ENCODE data around the gene ZCCHC7.
"Not testable (repeated sequence)": the region's sequence is repeated elsewhere in the genome, so short reads cannot be mapped to it uniquely, and the experiment has no call there.

The ZCCHC7 gene

DNA sequence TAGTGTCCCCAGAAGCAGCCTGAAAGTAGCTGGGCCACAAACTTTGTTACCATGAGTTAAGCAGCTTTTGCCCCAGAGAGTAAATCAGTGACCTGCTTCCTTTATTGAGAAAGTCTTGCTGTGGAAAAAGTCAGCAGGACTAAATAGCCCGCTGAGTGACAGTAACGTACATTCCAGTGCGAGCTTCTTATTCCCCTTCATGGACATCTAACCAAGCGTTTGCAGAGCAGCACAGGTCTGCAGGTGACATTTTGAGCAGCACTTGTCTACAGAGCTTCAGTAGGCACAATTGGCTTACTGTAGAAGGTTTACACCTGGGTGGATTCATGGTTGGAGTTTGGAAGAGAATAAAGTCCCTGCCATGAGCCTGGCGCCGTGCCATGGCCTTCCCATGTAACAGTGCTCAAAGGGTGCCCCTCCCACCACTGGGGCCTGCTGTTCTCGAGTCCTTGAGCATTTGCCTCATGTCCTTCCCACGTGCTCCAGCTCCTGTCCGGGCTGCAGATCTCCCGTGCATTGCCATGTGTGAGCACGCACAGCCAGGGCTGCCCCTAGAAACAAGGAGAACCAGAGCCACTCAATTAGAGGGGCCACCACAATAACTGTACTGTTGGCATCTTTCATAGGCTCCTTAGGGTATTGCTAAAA, 260.8 kb downstream of the ZCCHC7 start:
- no peak for DNase-seq

DNA sequence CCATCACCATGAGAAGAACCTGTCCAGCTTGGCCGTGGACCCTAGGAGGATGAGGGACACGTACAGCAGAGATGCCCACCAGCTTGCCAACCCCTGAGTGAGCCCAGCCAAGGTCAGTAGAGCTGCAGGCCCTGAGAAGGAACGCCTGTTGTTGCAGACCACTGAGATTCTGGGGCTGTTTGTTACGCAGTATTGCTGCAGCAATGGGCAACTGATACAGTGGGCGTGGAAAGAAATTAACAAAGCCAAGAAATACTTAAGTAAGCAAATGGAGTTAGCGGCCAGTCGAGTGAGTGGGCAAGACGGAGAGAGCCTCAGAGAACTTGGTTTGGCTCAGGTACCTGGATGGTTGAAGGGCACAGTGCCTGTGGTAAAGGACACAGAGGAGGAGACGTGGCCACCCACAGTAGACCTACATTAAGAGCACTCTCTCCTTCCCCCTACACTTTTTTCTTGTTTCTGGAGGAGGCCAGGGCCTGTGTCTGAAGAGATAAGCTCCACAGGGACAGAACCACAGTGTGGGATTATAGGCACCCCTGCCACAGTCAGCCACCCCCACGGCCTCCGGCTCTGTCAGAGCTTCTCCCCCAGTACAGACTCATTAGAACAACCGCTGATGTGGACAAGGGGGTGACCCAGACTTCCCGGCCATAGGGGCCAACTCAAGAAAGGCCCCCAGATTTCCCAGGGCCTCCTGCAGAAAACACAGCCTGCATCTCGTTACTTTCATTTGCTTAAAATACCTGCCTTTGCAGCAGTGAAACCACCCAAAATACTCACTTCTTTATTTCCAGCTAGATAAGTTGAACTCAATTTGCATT, 262.0 kb downstream of the ZCCHC7 start:
- no peak for DNase-seq

DNA sequence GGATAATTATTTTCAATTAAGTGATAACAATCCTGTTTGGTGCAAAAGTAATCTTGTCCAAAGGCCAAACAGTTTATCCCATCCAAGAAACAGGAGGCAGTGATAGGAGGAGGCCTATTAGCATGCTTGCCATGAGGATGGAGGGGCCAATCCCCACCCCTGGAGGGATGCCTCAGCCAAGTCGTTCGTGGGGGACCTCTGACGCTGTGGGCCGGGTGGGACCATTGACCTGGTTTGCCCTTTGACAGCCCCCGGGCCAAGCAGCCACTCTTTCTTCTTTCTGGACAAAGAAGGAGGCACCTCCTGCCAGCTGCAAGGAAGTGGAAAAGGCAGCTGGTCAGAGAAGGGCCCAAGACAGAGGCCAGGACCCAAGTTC, 262.6 kb downstream of the ZCCHC7 start:
- DNase-seq = no peak

DNA sequence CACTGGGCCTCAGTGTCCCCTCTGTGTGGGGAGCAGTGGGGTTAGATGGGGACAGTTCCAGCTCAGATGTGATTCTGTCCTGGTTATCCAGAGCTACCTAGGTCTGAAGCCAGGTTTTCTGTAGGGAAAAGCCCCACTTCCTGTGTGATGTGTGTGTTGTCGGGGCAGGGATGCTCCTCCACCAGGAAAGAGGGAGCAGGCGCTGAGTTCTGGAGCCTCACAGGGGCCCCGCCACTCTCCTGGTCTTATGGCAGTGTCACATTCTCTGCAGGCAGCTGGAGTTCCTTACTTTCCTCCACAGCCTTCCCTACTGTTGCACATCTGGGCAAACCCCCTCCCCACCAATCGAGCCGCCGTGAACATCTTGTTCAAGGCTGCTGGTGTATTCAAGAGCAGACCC, 263.0 kb downstream of the ZCCHC7 start:
- DNase-seq = no peak

DNA sequence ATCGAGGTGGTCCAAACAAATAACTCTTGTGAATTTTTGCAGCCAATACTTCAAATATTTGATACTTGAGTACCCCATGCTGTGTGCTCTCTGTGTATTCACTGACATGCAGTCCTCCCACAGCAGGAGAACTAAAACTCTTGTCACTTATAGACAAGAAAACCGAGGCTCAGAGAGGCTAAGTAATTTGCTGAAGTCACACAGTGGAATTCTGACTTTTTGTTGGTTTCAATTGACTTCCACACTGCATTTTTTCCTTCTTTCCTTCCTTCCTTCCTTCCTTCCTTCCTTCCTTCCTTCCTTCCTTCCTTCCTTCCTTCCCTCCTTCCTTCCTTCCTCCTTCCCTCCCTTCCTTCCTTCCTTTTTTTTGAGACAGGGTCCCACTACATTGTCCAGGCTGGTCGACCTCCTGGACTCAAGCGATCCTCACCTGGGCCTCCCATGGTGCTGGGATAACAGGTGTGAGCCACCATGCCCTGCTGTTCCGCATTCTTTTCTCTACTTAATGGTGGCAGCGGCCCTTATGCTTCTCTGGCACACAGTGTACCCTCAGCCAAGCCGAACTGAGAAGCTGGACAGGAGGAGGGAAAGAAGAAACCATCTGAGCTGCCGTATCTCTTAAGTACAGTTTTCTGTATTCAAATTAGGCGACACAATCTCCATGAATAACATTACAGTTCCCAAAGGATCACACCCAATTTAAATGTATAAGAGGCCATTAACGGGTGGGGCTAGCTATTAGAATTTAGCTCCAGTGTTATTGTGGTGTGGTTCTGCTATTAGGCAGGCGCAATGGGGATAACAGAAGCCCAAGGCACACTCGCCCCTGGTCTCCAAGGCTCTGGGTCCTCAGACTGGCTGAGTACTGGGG, 263.7 kb downstream of the ZCCHC7 start:
- peak; percentile 69 to 73 for DNase-seq

DNA sequence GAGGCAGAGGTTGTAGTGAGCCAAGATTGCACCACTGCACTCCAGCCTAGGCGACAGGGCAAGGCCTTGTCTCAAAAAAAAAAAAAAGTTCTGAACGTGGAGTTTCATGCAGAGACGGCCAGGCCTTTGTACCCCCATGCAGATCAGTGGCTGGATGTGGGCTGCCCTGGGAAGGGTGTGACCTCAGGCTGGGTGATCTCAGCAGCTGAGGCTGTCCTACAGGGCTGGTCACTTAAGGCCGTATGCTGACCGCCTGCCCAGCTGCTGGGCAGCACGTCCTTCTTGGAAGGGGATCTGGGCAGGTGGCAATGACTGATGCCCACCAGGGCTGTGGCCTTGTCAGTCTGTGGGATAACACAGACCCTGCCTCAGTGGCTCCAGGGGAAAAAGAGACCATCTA, 264.9 kb downstream of the ZCCHC7 start:
- DNase-seq = no peak

DNA sequence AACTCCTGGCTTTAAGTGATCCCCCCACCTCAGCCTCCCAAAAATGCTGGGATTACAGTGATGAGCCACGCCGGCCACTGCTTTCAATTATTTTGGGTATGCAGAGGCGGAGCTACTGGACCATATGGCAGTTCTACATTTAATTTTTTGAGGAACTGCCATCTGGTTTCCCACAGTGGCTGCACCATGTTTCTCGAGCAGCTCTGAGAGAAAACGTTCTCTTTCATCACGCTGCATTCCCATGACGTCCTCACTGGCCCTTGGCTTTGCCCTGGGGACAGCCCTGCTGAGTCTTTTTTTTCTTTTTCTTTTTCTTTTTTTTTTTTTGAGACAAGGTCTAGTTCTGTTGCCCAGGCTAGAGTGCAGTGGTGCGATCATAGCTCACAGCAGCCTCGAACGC, 266.6 kb downstream of the ZCCHC7 start:
- no peak for DNase-seq

DNA sequence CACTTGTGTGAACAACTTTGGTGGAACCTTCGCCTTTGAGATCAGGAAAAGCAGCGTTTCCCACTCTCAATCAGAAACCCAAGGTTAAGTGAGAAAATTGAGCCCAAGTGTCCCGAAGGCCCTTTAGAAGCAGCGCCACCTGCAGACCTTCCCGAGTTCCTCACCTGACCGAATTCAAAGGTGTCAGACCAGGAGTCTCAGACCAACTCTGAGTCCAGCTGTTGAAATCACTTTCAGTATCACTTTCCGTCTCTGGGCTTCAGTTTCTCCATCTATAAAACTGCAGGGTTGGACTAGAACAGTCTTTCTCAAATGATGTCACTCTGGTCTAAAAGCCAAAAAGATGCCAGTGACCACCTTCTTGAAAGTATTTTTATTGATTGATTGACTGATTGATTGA, 270.4 kb downstream of the ZCCHC7 start:
- DNase-seq = peak; percentile 16 to 55

DNA sequence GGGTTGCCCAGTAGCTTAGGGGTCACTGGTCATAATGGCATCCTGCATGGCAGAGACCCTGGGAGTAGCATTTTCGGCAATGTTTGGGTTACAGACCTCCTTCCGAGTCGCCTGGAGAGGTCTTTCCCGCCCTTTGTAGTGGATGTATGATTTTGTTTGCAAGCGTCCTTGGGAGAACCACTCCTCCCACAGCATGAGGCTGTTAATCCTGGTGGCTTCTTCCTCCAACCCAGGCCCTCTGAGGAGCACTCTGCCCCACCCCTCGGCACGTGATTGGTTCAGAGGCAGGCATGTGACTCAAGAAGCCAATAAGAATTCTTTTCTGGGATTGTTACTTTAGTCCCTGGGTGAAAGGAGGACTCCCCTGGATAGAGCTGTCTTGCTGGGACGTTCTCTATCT, 271.9 kb downstream of the ZCCHC7 start:
- DNase-seq = no peak

DNA sequence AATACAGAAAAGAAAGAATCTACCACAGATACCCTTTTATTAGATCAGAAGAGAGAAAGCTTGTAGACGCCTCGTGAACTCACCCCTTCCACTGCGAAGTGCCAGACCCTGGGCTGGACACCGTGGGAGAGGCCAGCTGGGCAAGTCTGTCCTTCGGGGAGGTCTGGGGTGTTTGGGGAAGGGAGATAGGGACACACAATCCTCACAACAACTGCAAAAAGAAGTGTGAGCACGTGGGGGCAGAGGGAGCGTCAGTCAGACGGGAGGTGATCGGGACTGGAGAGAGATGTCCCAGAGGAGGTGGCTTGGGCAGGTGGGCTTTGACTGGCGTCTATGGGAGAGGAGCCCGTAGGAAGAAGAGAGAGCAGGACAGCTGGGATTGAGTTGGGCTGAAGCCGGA, 274.9 kb downstream of the ZCCHC7 start:
- no peak for DNase-seq

DNA sequence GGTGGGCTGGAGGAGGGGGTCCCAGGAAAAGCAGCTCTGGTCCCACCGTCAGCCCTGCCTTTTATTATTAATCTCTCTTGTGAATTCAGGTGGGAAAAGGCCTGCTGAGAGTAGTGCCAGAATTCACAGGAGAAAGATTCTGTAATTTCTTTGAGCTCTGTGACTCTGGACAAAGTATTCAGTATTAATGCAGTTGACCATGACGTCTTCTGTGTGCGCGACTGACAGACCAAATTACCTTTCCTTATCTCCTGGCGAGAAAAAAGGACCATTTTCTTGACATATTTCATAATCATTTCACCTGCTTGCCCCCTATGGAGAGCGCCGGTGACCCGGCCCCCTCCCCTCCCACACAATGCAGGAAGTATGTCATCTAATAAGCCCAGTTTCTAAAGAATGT, 275.3 kb downstream of the ZCCHC7 start:
- no peak for DNase-seq

DNA sequence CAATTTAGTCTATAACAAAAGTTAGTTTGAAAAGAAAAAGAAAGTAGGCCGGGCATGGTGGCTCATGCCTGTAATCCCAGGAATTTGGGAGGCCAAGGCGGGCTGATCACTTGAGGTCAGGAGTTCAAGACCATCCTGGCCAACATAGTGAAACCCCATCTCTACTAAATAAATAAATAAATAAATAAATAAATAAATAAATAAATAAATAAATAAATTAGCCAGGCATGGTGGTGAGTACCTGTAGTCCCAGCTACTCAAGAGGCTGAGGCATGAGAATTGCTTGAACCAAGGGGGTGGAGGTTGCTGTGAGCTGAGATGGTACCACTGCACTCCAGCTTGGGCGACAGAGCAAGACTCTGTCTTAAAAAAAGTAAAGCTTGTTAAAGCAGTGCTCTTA, 277.6 kb downstream of the ZCCHC7 start:
- DNase-seq = not testable (repeated sequence)

DNA sequence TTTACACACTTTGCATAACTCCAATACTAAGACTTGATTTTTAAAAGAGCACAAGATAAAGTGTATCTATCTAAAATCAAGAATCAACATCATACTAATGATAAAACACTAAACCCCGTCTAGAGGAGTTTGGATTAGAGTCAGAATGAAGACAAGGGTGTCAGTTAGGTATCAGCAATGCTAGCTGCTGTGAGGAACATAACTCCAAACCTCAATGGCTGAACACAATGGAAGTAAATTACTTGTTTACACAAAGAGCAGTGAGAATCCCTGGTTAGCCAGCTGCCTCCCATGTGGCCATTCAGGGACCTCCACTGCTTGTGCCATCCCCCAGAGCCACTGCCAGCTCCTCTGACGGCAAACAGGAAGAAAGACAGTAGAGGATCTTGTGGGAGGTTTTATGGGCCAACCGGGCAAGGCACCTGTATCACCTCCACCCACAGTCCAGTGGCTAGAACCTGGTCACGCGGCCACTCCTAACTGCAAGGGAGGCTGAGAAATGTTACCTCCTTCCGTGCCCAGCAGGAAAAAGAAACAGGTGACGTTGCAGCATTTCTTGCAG, 278.2 kb downstream of the ZCCHC7 start:
- DNase-seq = peak in 1 of 2 experiments; percentile 19

DNA sequence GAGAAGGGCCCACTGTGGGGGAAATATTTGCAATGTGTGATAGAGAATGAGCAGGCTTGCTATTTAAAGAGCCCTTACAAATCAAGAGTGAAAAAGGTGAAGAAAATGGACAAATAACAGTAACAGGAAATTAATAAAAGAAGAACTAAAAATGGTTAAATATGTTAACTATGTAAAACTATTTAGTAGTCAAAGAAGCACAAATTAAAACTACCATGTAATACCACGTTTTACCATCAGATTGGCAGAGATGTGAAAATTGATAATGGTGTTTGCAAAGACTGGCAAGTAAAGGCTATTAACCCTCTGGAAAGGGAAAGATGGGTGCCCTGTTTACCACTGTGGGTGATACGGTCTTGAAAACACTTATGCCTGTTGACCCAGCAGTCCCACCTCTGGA, 279.0 kb downstream of the ZCCHC7 start:
- no peak for DNase-seq

DNA sequence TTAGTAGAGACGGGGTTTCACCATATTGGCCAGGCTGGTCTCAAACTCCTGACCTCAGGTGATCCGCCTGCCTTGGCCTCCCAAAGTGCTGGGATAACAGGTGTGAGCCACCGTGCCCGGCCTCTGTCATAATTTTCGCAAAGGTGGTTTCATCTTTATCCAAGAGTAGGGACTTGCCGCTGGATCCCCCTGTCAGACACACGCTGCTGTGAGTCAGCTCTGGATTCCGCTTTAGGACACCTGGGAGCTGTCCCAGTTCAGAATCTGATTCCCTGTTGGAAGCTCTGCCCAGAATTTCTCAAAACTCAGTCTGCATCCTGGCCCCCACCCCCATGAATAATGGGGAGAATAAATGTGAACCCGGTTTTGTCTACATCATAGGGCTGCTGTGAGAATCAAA, 284.2 kb downstream of the ZCCHC7 start:
- no peak for DNase-seq

DNA sequence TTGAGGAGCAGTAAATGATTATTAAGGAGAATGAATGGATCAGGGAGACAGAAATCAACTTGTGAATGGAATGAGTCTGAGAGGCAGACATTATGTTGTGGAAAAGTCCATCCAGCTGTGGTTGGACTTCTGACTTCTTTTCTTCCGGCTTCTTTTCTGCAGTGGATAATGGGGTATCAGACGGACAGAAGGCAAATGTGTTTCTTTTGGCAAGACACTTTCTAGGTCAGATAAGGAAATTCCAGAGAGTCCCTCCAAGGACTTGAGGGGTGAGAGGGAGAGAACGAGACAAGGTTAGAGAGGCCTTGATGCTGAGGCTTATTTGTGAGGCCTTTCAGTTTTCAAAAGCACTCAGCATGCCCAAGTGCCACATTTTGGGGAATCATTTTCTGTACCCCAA, 285.0 kb downstream of the ZCCHC7 start:
- no peak for DNase-seq

DNA sequence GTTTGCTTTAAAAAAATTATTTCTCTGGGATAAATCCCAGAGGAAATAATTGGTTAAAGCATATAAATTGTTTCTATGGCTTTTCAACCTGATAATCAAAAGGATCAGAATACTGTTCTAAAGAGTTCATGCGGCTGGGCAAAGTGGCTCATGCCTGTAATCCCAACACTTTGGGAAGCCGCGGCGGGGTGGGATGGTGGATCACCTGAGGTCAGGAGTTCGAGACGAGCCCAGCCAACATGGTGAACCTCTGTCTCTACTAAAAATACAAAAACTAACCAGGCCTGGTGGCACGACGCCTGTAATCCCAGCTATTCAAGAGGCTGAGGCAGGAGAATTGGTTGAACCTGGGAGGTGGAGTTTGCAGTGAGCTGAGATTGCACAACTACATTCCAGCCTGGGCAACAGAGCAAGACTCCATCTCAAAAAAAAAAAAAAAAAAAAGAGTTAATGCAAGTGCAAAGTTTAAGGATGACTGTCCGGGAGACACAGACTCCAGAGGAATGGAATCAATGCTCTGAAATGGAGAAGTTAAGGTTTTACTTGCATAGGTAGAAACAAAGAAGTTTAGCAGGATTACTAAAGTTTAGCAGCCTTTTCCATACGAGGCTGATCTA, 285.5 kb downstream of the ZCCHC7 start:
- DNase-seq = no peak

DNA sequence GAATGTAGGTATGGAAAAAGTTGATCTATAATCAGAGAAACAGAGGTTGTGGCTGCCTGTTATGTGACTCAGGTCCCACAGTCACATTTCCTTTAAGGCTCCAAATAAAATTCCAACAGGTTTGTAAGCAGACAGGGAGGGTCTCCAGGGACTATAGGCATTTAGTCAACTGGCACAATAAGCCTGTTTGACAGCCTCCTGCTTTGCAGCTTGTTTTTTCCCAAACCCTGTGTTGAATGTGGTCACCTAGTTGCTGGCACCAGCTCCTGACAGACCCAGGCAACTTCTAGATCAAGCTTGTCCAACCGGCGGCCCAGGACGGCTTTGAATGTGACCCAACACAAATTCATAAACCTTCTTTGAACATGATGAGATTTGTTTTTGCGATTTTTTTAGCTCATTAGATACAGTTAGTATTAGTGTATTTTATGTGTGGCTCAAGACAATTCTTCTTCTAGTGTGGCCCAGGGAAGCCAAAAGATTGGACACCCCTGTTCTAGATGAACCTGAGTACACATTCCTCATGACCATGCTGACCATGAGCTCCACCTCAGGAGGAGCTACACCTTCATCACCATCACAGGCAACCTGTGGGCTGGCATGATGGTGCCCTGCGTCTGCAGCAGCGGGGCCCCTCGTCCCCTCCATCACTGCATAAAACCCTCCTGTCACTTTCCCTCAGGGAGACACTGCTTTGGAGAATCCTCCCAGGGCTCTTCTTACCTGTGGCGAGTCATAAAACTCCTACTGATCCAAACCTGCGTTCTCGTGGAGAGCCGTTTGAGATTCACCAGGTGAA, 286.4 kb downstream of the ZCCHC7 start:
- DNase-seq = no peak

DNA sequence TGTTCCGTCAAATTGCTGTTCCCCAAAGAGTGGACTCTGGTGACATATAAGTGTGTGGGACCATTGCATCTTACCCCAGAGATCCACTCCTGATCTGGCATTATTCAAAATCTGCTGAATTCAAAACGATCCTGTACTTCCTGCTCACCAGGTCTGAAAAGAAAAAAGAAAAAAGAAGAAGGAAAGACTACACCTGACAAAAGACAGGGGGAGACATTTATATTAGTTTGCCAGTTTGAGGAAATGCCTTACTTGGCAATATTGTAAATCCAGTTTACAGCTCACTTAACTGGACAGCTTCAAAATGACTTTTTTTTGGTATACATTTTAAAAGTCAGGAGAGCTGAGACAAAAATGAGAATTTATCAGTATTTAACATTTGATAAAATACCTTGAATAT, 287.1 kb downstream of the ZCCHC7 start:
- peak in 1 of 2 experiments; percentile 15 for DNase-seq
